ENCODE measurements around the gene KCNQ1. TPM values are rescaled to one million over a fixed set of nuclear protein-coding genes. Genes with fewer than 3 reads are reported as not detected.

KCNQ1 gene
- total and polyA plus RNA-seq, 4 donors: 15.4 to 41.7 (median 26.2) TPM

DNA sequence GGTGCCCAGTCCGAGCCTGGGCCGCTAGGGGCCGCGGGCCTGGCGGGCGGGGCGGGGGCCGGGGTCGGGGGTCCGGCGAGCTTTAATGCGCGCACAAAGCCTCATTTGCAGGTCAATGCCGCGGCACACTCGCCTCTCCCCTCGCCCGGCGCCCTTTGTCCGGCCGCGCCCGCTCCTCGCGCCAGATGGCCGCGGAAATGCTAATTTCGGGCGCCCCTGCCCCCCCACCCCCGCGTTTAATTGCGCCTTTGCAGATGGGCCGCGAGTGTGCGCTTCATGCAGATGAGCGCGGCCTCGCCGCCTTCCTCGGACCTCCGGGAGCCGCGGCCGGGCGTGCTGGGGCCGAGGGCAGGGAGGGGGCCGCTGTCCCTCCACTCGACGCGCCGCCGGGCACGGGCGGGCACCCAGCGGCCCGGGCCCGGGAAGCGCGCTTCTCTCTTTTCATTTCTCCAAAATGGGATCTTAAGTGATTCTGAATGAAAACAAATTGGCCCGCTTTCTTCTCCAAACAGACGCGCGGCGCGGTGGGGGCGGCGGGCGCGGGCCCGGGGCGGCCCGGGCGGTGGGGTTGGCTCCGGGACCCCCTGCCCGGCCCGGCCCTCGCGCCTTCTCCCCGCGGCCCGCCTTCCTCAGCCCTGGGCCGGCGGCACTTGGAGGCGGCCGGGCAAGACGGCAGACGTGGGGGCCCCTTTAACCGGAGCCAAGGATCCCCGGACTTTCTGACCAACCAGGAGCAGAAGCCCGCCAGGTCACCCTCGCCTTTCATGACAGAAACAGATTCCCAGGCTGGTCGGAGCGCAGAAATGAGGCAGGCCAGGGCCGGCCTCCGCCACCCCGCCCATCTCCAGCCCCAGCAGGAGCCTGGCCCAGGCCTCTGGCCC, 417.8 kb downstream of the KCNQ1 start:
- 11% methylated on average over 48 to 96 of the region's 96 CpGs for WGBS, 2 donors
- TF ChIP-seq CTCF (IDR thresholded peaks at IDR 0.05; ENCODE audit: control extremely low read depth, extremely low read depth): no peak
- H3K4me1 ChIP-seq (ENCODE audit: control insufficient read depth in 5 of 5, insufficient read depth in 5 of 5, low read length in 5 of 5): peaks cover 0 to 50% (median 11%) of the 10 kb centered on the region in 5 donors
- no peak overlapping the region for H3K4me3 ChIP-seq
- no peak overlapping the region for H3K27ac ChIP-seq (ENCODE audit: low read depth in 1 of 2, low read length in 1 of 2)
- ATAC-seq (ENCODE audit: insufficient read depth, low FRiP score) (no peak), DNase-seq (no peak)
- peaks cover 0 to 11% (median 5%) of the 10 kb centered on the region in 3 donors for H3K27me3 ChIP-seq (ENCODE audit: control insufficient read depth in 3 of 3, insufficient read depth in 3 of 3, low read length in 2 of 3)
- no peaks in the 10 kb centered on the region for H3K9me3 ChIP-seq (ENCODE audit: control insufficient read depth in 4 of 4, insufficient read depth in 3 of 4, low read length in 3 of 4)
- H3K9ac ChIP-seq (ENCODE audit: insufficient read depth in 1 of 2, low read length in 2 of 2): no peak overlapping the region
- no peaks in the 10 kb centered on the region for H3K36me3 ChIP-seq (ENCODE audit: control insufficient read depth in 4 of 4, insufficient read depth in 4 of 4, low read length in 4 of 4)

DNA sequence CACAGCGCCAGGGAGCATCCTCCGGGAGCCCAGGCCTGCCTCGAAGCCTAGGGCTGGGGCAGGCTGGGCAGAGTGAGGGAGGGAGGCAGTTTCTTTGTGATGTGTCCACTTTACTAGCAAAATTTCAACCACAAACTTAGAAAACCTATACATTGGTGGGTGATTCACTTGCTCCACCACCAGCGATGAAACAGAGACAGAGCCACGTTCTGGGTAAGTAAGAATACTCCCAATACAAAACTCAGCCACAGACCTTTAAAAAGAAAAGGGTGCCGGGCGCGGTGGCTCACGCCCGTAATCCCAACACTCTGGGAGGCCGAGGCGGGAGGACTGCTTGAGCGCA, 418.4 kb downstream of the KCNQ1 start:
- no peaks in the 10 kb centered on the region for H3K36me3 ChIP-seq (ENCODE audit: control insufficient read depth in 4 of 4, insufficient read depth in 4 of 4, low read length in 4 of 4)
- H3K27ac ChIP-seq (ENCODE audit: low read depth in 1 of 2, low read length in 1 of 2): no peak overlapping the region
- H3K4me1 ChIP-seq (ENCODE audit: control insufficient read depth in 5 of 5, insufficient read depth in 5 of 5, low read length in 5 of 5): peaks cover 0 to 53% (median 11%) of the 10 kb centered on the region in 5 donors
- WGBS, 2 donors: 84 to 90% methylated on average over 13 of the region's 13 CpGs
- ATAC-seq (ENCODE audit: insufficient read depth, low FRiP score): no peak
- no peak for DNase-seq
- no peak for TF ChIP-seq CTCF (IDR thresholded peaks at IDR 0.05; ENCODE audit: control extremely low read depth, extremely low read depth)
- H3K27me3 ChIP-seq (ENCODE audit: control insufficient read depth in 3 of 3, insufficient read depth in 3 of 3, low read length in 2 of 3): peaks cover under 1 to 11% (median 5%) of the 10 kb centered on the region in 3 donors
- no peaks in the 10 kb centered on the region for H3K9me3 ChIP-seq (ENCODE audit: control insufficient read depth in 4 of 4, insufficient read depth in 3 of 4, low read length in 3 of 4)
- H3K4me3 ChIP-seq: no peak overlapping the region
- no peak overlapping the region for H3K9ac ChIP-seq (ENCODE audit: insufficient read depth in 1 of 2, low read length in 2 of 2)

DNA sequence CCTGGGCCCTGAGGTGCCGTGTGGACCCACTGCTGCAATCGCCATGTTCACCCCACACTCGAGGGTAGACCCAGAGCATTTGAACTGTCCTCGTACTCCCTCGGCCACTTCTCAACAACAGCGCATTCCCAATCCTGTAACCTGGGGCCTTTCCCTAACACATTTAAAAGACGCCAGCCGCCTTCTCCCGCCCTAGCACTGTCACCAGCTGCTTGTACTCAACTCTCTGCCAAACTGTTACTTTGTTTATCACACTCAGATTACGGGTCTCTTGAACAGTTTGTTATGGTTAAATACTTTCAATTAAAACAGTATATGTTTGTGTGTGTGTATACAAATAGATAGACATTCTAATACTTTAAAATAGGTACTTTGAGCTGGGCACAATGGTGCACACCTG, 420.1 kb downstream of the KCNQ1 start:
- H3K9ac ChIP-seq (ENCODE audit: insufficient read depth in 1 of 2, low read length in 2 of 2): peak overlapping the region in 1 of 2 donors; percentile 49
- peaks cover 6 to 14% (median 9%) of the 10 kb centered on the region in 3 donors for H3K27me3 ChIP-seq (ENCODE audit: control insufficient read depth in 3 of 3, insufficient read depth in 3 of 3, low read length in 2 of 3)
- DNase-seq (peak; percentile 84 to 96 (median 94)), ATAC-seq (ENCODE audit: insufficient read depth, low FRiP score) (no peak)
- peaks cover 0 to 63% (median 11%) of the 10 kb centered on the region in 5 donors for H3K4me1 ChIP-seq (ENCODE audit: control insufficient read depth in 5 of 5, insufficient read depth in 5 of 5, low read length in 5 of 5)
- TF ChIP-seq CTCF (IDR thresholded peaks at IDR 0.05; ENCODE audit: control extremely low read depth, extremely low read depth): no peak
- H3K9me3 ChIP-seq (ENCODE audit: control insufficient read depth in 4 of 4, insufficient read depth in 3 of 4, low read length in 3 of 4): peaks cover 0 to 6% (median 0%) of the 10 kb centered on the region in 4 donors
- H3K4me3 ChIP-seq: no peak overlapping the region
- H3K27ac ChIP-seq (ENCODE audit: low read depth in 1 of 2, low read length in 1 of 2): peak overlapping the region in 1 of 2 donors; percentile 20
- WGBS, 2 donors: 79 to 89% methylated on average over 10 of the region's 10 CpGs
- H3K36me3 ChIP-seq (ENCODE audit: control insufficient read depth in 4 of 4, insufficient read depth in 4 of 4, low read length in 4 of 4): no peaks in the 10 kb centered on the region
